CD4-positive, CD25-positive, alpha-beta regulatory T cell (primary cell): ENCODE results near the gene POC5. TPM values are rescaled to one million over a fixed set of nuclear protein-coding genes. Genes with fewer than 3 reads are reported as not detected.
"Not testable (repeated sequence)": the region's sequence is repeated elsewhere in the genome, so short reads cannot be mapped to it uniquely, and the experiment has no call there.

ENCODE experiments used
- ATAC-seq, 2 donors: fragments of 150-1000 bp; cut with Tn5 transposase; one replicate each; pipeline ENCODE4 v1.10.0; 2021; ENCODE audit warnings: low read depth in 2 of 2, moderate number of reproducible peaks in 2 of 2, moderate library complexity in 1 of 2
- DNase-seq, 3 donors: peaks; one replicate each; pipeline versions ENCODE4 v3.0.0 to v3.0.0-alpha.2; 2012 to 2022; ENCODE audit warnings: mixed read lengths in 1 of 3
- H3K27ac ChIP-seq: one replicate; pipeline ENCODE4 v1.7.0; 2013; ENCODE audit warnings: mild to moderate bottlenecking, low read length; ENCODE audit not compliant: insufficient read depth, poor library complexity, severe bottlenecking
- H3K27me3 ChIP-seq: one replicate; pipeline ENCODE4 v1.7.0; 2013; ENCODE audit warnings: low read length; ENCODE audit not compliant: control insufficient read depth, insufficient read depth
- H3K36me3 ChIP-seq: one replicate; pipeline ENCODE4 v1.7.0; 2013; ENCODE audit warnings: mild to moderate bottlenecking, low read length, moderate library complexity; ENCODE audit not compliant: control insufficient read depth, insufficient read depth
- H3K4me1 ChIP-seq: 2 replicates; pipeline ENCODE4 v1.7.0; 2013; ENCODE audit warnings: mild to moderate bottlenecking, low read length; ENCODE audit not compliant: insufficient read depth, control insufficient read depth, poor library complexity, severe bottlenecking
- H3K4me3 ChIP-seq: one replicate; pipeline ENCODE4 v1.7.0; 2013; ENCODE audit warnings: low read depth, mild to moderate bottlenecking, low read length, moderate library complexity
- H3K9me3 ChIP-seq, 2 experiments: 1 replicate in 1 of 2; 2 replicates in 1 of 2; pipeline ENCODE4 v1.7.0; 2013; ENCODE audit warnings: low read length in 2 of 2, mild to moderate bottlenecking in 1 of 2, moderate library complexity in 1 of 2; ENCODE audit not compliant: control insufficient read depth in 2 of 2
- H3K27ac Mint-ChIP-seq, 3 donors: one replicate each; pipeline ENCODE4 v1.8.0; 2020 to 2022; ENCODE audit warnings: mild to moderate bottlenecking in 3 of 3, mixed read lengths in 3 of 3, moderate library complexity in 2 of 3
- H3K27me3 Mint-ChIP-seq: one replicate; pipeline ENCODE4 v1.8.0; 2022; ENCODE audit warnings: mild to moderate bottlenecking, mixed read lengths
- H3K36me3 Mint-ChIP-seq: one replicate; pipeline ENCODE4 v1.8.0; 2020; ENCODE audit warnings: mixed read lengths
- H3K4me1 Mint-ChIP-seq, 4 donors: one replicate each; pipeline ENCODE4 v1.8.0; 2020 to 2022; ENCODE audit warnings: mixed read lengths in 4 of 4, mild to moderate bottlenecking in 1 of 4
- H3K4me3 Mint-ChIP-seq, 4 donors: one replicate each; pipeline ENCODE4 v1.8.0; 2020 to 2022; ENCODE audit warnings: mild to moderate bottlenecking in 4 of 4, mixed read lengths in 4 of 4, moderate library complexity in 3 of 4
- H3K9me3 Mint-ChIP-seq, 7 donors: one replicate each; pipeline ENCODE4 v1.8.0; 2020 to 2022; ENCODE audit warnings: mixed read lengths in 7 of 7, mild to moderate bottlenecking in 3 of 7, moderate library complexity in 2 of 7
- polyA plus RNA-seq, 4 donors: library from polyadenylated mRNA; unstranded; fragments of 300-500 nt; fragmentation: Illumina TruSeq; gene quantifications; one replicate each; pipeline ENCODE4 v1.2.3, GENCODE V29; 2021
- total RNA-seq: library from RNA; stranded (reverse); gene quantifications from one replicate; pipeline ENCODE4 v1.2.3, GENCODE V29; 2022

Gene POC5
- total and polyA plus RNA-seq, 5 donors from 2014 or later, result 13.7 to 21.2 (median 17.5) TPM

DNA sequence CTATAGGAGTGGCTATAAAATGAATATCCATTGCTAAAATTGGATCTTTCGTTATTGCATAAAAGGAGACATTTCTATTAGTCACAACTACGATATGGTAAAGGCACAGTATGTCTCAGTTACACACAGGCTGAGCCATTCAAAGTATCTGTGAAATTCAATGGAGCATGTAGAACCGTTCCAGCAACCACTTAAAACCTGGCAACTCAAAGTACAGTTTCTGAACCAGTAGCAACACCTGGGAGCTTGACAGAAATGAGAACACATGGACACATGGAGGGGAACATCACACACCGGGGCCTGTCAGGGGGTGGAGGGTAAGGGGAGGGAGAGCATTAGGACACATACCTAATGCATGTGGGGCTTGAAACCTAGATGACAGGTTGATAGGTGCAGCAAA is 15.4 kb downstream of the POC5 start:
- H3K4me3 ChIP-seq, result no peak overlapping the region
- no peaks in the 10 kb centered on the region for H3K27me3 ChIP-seq
- no peak overlapping the region for H3K27ac ChIP-seq
- H3K27ac Mint-ChIP-seq, result peak overlapping the region in 1 of 3 donors; percentile 30
- H3K36me3 Mint-ChIP-seq, result peaks cover 31% of the 10 kb centered on the region
- DNase-seq (no peak), ATAC-seq (no peak)
- peaks cover 30% of the 10 kb centered on the region for H3K36me3 ChIP-seq
- no peak overlapping the region for H3K4me3 Mint-ChIP-seq
- H3K9me3 Mint-ChIP-seq, result peaks cover 0 to 1% (median 0%) of the 10 kb centered on the region in 7 donors
- no peaks in the 10 kb centered on the region for H3K4me1 ChIP-seq
- no peaks in the 10 kb centered on the region for H3K9me3 ChIP-seq
- no peaks in the 10 kb centered on the region for H3K27me3 Mint-ChIP-seq
- H3K4me1 Mint-ChIP-seq, result peaks cover 6 to 10% (median 9%) of the 10 kb centered on the region in 4 donors

DNA sequence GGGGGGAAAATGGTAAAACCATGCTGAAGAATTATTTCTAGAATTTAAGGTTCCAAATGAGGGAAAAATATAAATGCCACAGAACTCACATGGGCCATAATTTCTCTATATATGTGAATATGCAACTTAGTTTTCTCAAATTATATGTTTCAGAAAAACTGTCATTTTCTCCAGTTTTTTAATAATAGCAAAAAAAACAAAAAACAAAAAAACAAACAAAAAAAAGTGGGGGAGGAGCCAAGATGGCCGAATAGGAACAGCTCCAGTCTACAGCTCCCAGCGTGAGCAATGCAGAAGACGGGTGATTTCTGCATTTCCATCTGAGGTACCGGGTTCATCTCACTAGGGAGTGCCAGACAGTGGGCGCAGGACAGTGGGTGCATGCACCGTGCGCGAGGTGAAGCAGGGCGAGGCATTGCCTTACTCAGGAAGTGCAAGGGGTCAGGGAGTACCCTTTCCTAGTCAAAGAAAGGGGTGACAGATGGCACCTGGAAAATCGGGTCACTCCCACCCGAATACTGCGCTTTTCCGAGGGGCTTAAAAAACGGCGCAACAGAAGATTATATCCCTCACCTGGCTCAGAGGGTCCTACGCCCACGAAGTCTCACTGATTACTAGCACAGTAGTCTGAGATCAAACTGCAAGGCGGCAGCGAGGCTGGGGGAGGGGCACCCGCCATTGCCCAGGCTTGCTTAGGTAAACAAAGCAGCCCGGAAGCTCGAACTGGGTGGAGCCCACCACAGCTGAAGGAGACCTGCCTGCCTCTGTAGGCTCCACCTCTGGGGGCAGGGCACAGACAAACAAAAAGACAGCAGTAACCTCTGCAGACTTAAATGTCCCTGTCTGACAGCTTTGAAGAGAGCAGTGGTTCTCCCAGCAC is 21.5 kb downstream of the POC5 start:
- H3K27ac Mint-ChIP-seq, result peak overlapping the region in 1 of 3 donors; percentile 20
- not testable (repeated sequence) for H3K4me3 Mint-ChIP-seq, DNase-seq, ATAC-seq, H3K9me3 Mint-ChIP-seq, H3K4me1 ChIP-seq, H3K27me3 ChIP-seq, H3K27ac ChIP-seq, H3K4me3 ChIP-seq, H3K9me3 ChIP-seq, H3K27me3 Mint-ChIP-seq, H3K4me1 Mint-ChIP-seq
- peaks cover 28% of the 10 kb centered on the region for H3K36me3 Mint-ChIP-seq
- H3K36me3 ChIP-seq, result peaks cover 29% of the 10 kb centered on the region

DNA sequence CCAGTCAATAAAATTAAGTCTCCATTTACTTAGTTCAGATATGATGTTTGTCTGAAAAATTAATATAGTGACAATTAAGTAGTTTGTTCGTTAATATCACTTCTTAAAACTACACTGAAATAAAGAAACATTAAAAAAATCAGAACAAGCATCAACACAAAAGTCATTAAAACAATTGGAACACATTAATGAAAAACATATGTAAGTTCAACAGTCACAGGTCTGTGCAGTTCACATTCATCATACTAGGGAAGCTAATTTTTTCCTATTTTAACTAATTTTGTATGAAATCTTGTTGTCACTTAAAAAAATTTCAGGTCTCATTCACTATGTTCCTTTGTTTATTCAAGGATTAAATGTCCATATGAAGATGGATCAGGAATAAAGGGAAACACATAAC is 22.5 kb downstream of the POC5 start:
- Mint-ChIP-seq H3K9me3 (peaks cover 0 to 1% (median 0%) of the 10 kb centered on the region in 7 donors), H3K36me3 (peaks cover 28% of the 10 kb centered on the region), H3K4me3 (no peak overlapping the region), H3K4me1 (peaks cover 2 to 12% (median 5%) of the 10 kb centered on the region in 4 donors), H3K27me3 (no peaks in the 10 kb centered on the region), H3K27ac (peak overlapping the region in 1 of 3 donors; percentile 10)
- Histone ChIP-seq H3K27me3 (no peaks in the 10 kb centered on the region), H3K27ac (no peak overlapping the region), H3K36me3 (peaks cover 34% of the 10 kb centered on the region), H3K4me1 (peaks cover 5% of the 10 kb centered on the region), H3K9me3 (no peaks in the 10 kb centered on the region), H3K4me3 (no peak overlapping the region)
- DNase-seq (no peak), ATAC-seq (no peak)

DNA sequence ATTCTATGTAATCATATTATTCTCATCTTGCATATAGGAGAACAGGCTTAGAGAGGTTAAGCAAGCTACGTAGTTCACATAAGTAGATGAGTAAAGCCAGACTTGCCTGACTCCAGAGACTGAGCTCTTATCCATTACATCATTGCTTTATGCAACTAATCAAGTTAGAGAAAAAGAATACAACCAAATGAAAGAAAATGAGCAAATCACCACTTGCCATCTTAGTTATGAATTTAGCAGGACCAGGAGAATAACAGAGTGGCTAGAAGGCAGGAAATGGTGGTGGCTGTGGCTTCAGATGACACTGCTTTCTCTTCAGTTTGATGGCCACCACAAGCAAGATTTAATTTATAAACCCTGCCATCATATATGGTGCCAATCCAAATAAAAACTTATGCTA is 26.6 kb downstream of the POC5 start:
- ATAC-seq, result no peak
- no peaks in the 10 kb centered on the region for H3K27me3 Mint-ChIP-seq
- peak in 1 of 3 donors; percentile 39 for DNase-seq
- Histone ChIP-seq H3K36me3 (peaks cover 53% of the 10 kb centered on the region), H3K9me3 (no peaks in the 10 kb centered on the region), H3K4me1 (peaks cover 5% of the 10 kb centered on the region), H3K4me3 (no peak overlapping the region), H3K27me3 (no peaks in the 10 kb centered on the region), H3K27ac (no peak overlapping the region)
- H3K4me1 Mint-ChIP-seq, result peaks cover 2 to 12% (median 4%) of the 10 kb centered on the region in 4 donors
- no peak overlapping the region for H3K4me3 Mint-ChIP-seq
- peaks cover 33% of the 10 kb centered on the region for H3K36me3 Mint-ChIP-seq
- H3K27ac Mint-ChIP-seq, result no peak overlapping the region
- no peaks in the 10 kb centered on the region for H3K9me3 Mint-ChIP-seq

DNA sequence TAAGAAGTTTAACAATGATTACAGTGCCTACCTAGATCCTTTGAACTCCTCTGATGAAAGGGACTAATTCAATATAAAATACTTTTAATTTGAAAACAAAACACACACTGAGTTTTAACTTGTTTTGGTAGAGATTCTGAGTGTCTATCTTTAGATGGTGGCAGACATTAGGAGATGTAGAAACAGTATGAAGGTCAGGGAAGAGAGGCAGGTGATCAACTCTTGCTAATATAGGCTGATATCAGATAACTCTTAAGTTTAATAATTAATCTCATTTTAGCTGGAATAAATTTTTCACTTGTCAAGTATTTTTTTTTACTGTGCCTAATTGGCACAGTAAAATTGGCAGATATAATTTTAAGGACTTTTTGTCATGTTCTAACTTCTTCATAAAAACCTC is 30.8 kb downstream of the POC5 start:
- no peak for ATAC-seq
- Histone ChIP-seq H3K36me3 (peaks cover 38% of the 10 kb centered on the region), H3K27me3 (no peaks in the 10 kb centered on the region), H3K27ac (no peak overlapping the region), H3K4me1 (peaks cover 5% of the 10 kb centered on the region), H3K9me3 (no peaks in the 10 kb centered on the region), H3K4me3 (no peak overlapping the region)
- Mint-ChIP-seq H3K4me1 (peaks cover 0 to 5% (median 2%) of the 10 kb centered on the region in 4 donors), H3K4me3 (no peak overlapping the region), H3K36me3 (peaks cover 20% of the 10 kb centered on the region), H3K27ac (no peak overlapping the region), H3K9me3 (no peaks in the 10 kb centered on the region), H3K27me3 (no peaks in the 10 kb centered on the region)
- no peak for DNase-seq

DNA sequence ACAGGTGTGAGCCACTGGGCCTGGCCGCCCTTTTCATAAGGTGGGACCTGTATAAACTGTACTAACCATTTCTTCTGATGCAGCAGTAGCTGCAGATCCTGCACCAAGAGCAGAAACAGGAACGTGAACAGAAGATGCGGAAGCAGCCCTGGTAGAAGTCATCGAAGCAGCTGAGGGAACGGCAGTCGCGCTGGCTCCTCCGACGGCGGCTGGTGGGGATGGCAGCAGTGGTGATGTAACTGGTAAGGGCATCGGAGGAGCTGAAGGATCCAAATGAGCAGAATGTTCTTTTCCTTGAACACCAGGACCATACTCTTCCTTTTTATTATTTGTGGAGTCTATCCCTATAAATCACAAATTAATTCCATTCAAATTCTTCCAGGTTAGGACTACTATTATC is 32.1 kb downstream of the POC5 start:
- Histone ChIP-seq H3K27ac (no peak overlapping the region), H3K27me3 (no peaks in the 10 kb centered on the region), H3K36me3 (peaks cover 30% of the 10 kb centered on the region), H3K9me3 (no peaks in the 10 kb centered on the region), H3K4me1 (peaks cover 3% of the 10 kb centered on the region), H3K4me3 (no peak overlapping the region)
- H3K4me1 Mint-ChIP-seq, result peaks cover 0 to 5% (median 0%) of the 10 kb centered on the region in 4 donors
- H3K27me3 Mint-ChIP-seq, result no peaks in the 10 kb centered on the region
- no peak overlapping the region for H3K27ac Mint-ChIP-seq
- H3K4me3 Mint-ChIP-seq, result no peak overlapping the region
- H3K36me3 Mint-ChIP-seq, result peaks cover 20% of the 10 kb centered on the region
- ATAC-seq, result no peak
- no peak for DNase-seq
- H3K9me3 Mint-ChIP-seq, result no peaks in the 10 kb centered on the region

DNA sequence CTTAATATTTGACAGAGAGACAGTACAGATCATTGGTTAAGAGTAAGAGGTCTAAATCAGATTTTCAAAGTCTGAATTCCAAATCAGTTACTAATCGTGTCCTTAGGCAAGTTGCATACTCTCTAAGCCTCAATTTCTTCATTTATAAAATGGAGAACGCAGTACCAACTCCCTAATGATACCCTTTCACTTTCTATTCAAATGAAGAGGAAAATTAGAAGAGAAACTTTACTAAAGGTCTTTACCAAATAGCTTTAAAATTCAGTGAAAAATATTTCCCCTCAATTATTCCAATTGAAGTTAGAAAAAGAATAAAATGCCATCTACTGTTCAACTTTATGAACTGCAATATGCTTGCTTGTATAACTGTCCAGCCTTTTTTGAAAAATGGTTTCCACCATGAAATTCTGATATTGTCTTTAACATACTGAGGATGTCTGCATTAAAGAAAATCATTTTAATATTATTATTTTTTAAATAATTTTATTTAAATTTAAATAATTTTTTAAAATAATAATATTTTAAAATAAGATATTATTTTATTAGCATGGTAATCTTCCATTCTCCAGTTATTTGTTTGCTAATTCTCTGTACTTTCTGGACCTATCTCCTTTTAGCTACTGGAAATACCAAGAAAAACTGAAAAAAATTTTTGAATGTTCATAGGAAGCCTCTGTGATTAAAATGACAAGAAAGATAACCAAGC is 36.0 kb downstream of the POC5 start:
- H3K27me3 Mint-ChIP-seq, result no peaks in the 10 kb centered on the region
- H3K4me1 Mint-ChIP-seq, result peaks cover 6 to 27% (median 14%) of the 10 kb centered on the region in 4 donors
- H3K27ac Mint-ChIP-seq, result no peak overlapping the region
- peaks cover 23% of the 10 kb centered on the region for H3K4me1 ChIP-seq
- no peak overlapping the region for H3K4me3 Mint-ChIP-seq
- no peaks in the 10 kb centered on the region for H3K9me3 ChIP-seq
- peak overlapping the region; percentile 23 for H3K27ac ChIP-seq
- H3K4me3 ChIP-seq, result no peak overlapping the region
- DNase-seq (peak in 2 of 3 donors; percentile 44 to 63), ATAC-seq (peak in 1 of 2 donors; percentile 53)
- H3K36me3 Mint-ChIP-seq, result peaks cover 12% of the 10 kb centered on the region
- H3K9me3 Mint-ChIP-seq, result no peaks in the 10 kb centered on the region
- no peaks in the 10 kb centered on the region for H3K27me3 ChIP-seq
- H3K36me3 ChIP-seq, result peaks cover 8% of the 10 kb centered on the region
